OCI-LY1 (cell line): ENCODE results near the gene CCM2.
A peak's percentile ranks its signal among the peaks of the same experiment; 100 is the strongest.
"Not testable (repeated sequence)": the region's sequence is repeated elsewhere in the genome, so short reads cannot be mapped to it uniquely, and the experiment has no call there.

Experiments used
- H2AFZ ChIP-seq: fragments of 200-600 bp; sonication (generic), shearing (Covaris generic); 2 replicates; pipeline ENCODE4 v1.6.0; 2014; ENCODE audit warnings: antibody characterized with exemption, mild to moderate bottlenecking, low read length
- H3F3A ChIP-seq: fragments of 200-600 bp; sonication (generic), shearing (Covaris generic); 2 replicates; pipeline ENCODE4 v1.6.0; 2014; ENCODE audit warnings: mild to moderate bottlenecking, antibody characterized with exemption, low read length, moderate library complexity; ENCODE audit not compliant: insufficient read depth
- H3K27ac ChIP-seq: fragments of 200-600 bp; sonication (generic); 2 replicates; pipeline ENCODE4 v1.5.1; 2014; ENCODE audit warnings: low read length, mixed run types, mild to moderate bottlenecking, low read depth; ENCODE audit not compliant: poor library complexity, severe bottlenecking
- H3K27me3 ChIP-seq: fragments of 200-600 bp; sonication (generic); 2 replicates; pipeline ENCODE4 v1.6.0; 2014; ENCODE audit warnings: antibody characterized with exemption, mild to moderate bottlenecking, low read length, moderate library complexity; ENCODE audit not compliant: insufficient read depth
- H3K36me3 ChIP-seq: fragments of 200-600 bp; sonication (generic); 2 replicates; pipeline ENCODE4 v1.6.1; 2014; ENCODE audit warnings: mild to moderate bottlenecking, antibody characterized with exemption, low read length, moderate library complexity, mixed read lengths; ENCODE audit not compliant: insufficient read depth
- H3K4me1 ChIP-seq: fragments of 200-600 bp; sonication (generic); 2 replicates; pipeline ENCODE4 v1.5.1; 2014; ENCODE audit warnings: mild to moderate bottlenecking, low read length, moderate library complexity; ENCODE audit not compliant: insufficient read depth, severe bottlenecking
- H3K4me2 ChIP-seq: fragments of 200-600 bp; sonication (generic), shearing (Covaris generic); 2 replicates; pipeline ENCODE4 v1.6.1; 2014; ENCODE audit warnings: low read length
- H3K4me3 ChIP-seq: fragments of 200-600 bp; sonication (generic); 2 replicates; pipeline ENCODE4 v1.5.1; 2014; ENCODE audit warnings: low read length, low read depth, mild to moderate bottlenecking, mixed read lengths; ENCODE audit not compliant: poor library complexity, severe bottlenecking
- H3K79me2 ChIP-seq: fragments of 200-600 bp; shearing (Covaris generic); 2 replicates; pipeline ENCODE4 v1.6.1; 2016; ENCODE audit warnings: mixed run types, low read length, mixed read lengths; ENCODE audit not compliant: insufficient read depth
- H3K9ac ChIP-seq: fragments of 200-600 bp; sonication (generic), shearing (Covaris generic); 2 replicates; pipeline ENCODE4 v1.6.1; 2014; ENCODE audit warnings: mild to moderate bottlenecking, low read length, mixed read lengths
- H3K9me2 ChIP-seq: fragments of 200-600 bp; sonication (generic), shearing (Covaris generic); 2 replicates; pipeline ENCODE4 v1.6.1; 2014; ENCODE audit warnings: low read depth, mild to moderate bottlenecking, low read length, mixed read lengths
- H3K9me3 ChIP-seq: fragments of 200-600 bp; shearing (Covaris generic); 2 replicates; pipeline ENCODE4 v1.6.1; 2014; ENCODE audit warnings: low read length, mixed read lengths
- H4K20me1 ChIP-seq: fragments of 200-600 bp; sonication (generic), shearing (Covaris generic); 2 replicates; pipeline ENCODE4 v1.6.0; 2016; ENCODE audit warnings: mild to moderate bottlenecking, low read length; ENCODE audit not compliant: insufficient read depth
- EZH2 ChIP-seq: fragments of 200-600 bp; sonication (generic), shearing (Covaris generic); IDR thresholded peaks from 2 replicates; pipeline ENCODE4 v1.8.0; 2017; ENCODE audit warnings: borderline replicate concordance, mixed run types, mild to moderate bottlenecking, antibody characterized with exemption, low read length, moderate library complexity, mixed read lengths
- TF ChIP-seq, protein P1 (sequence below): fragments of 200-600 bp; sonication (generic), shearing (Covaris generic); IDR thresholded peaks from 2 replicates; pipeline ENCODE4 v1.5.1; 2017; ENCODE audit warnings: mild to moderate bottlenecking, antibody characterized with exemption, low read length, moderate library complexity, mixed read lengths

The CCM2 gene

DNA sequence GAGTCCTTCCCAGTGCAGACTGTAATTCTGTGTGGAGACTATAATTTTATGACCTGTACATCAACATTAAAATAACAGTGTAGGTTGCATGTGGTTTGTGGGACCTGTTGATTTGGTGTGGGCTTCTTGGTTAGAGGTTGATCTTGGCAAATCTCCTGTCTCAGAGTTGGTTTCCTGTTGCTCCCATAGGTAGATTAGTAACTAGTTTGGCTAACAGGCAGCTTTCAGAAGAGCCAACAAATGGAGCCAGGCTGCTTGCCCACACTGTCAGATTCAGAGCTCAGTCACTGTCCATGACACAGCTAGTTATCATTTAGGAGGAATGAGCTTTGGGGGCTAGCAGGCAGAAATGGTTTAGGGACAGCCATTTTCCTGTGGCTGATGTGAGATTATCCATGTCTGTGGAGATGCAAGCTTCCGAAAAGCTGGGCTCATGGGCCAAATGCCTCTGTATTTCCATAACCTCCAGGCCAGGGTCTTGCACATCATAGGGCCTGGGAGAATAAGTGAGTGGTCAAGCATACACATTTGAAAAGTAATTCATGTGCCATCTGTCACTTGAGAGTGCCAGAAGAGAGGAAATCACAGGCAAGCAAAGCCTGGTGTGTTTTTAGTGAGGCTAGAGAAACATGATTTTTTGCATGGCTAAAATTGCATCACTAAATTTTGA is 33.4 kb downstream of the CCM2 start:
- Histone ChIP-seq H3K27me3 (no peaks in the 10 kb centered on the region), H3F3A (no peaks in the 10 kb centered on the region), H3K36me3 (peaks cover 80% of the 10 kb centered on the region), H3K9ac (no peak overlapping the region; the same call in 1 of the 2 replicates), H2AFZ (no peak overlapping the region), H3K9me3 (no peaks in the 10 kb centered on the region), H4K20me1 (peaks cover 2% of the 10 kb centered on the region; the same call in 1 of the 2 replicates), H3K4me3 (no peak overlapping the region), H3K27ac (peak overlapping the region; percentile 45), H3K4me2 (peak overlapping the region; percentile 12; the same call in 1 of the 2 replicates), H3K79me2 (peaks cover 97% of the 10 kb centered on the region), H3K4me1 (peaks cover 71% of the 10 kb centered on the region), H3K9me2 (no peaks in the 10 kb centered on the region)
- TF ChIP-seq, protein P1, sequence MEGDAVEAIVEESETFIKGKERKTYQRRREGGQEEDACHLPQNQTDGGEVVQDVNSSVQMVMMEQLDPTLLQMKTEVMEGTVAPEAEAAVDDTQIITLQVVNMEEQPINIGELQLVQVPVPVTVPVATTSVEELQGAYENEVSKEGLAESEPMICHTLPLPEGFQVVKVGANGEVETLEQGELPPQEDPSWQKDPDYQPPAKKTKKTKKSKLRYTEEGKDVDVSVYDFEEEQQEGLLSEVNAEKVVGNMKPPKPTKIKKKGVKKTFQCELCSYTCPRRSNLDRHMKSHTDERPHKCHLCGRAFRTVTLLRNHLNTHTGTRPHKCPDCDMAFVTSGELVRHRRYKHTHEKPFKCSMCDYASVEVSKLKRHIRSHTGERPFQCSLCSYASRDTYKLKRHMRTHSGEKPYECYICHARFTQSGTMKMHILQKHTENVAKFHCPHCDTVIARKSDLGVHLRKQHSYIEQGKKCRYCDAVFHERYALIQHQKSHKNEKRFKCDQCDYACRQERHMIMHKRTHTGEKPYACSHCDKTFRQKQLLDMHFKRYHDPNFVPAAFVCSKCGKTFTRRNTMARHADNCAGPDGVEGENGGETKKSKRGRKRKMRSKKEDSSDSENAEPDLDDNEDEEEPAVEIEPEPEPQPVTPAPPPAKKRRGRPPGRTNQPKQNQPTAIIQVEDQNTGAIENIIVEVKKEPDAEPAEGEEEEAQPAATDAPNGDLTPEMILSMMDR, result no peak
- TF ChIP-seq EZH2, result no peak

DNA sequence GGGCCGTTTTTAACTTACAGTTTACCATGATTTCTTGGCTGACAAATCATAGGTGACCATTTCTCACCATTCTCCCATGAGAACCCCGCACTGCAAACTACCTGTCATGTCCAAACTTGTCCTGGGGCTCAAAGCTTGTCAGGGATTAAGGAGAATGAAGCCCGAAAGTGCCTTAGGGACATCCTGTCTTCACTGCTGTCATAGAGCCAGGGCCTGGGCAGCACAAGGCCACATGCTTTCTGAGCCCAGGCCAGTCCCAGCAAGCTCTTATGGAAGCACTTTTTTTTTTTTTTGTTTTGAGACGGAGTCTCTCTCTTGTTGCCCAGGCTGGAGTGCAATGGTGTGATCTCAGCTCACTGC is 33.9 kb downstream of the CCM2 start:
- H3F3A ChIP-seq, result no peaks in the 10 kb centered on the region
- H3K27ac ChIP-seq, result peak overlapping the region; percentile 45
- no peaks in the 10 kb centered on the region for H3K27me3 ChIP-seq
- no peak overlapping the region for H2AFZ ChIP-seq
- H3K4me3 ChIP-seq, result no peak overlapping the region
- H3K9me2 ChIP-seq, result no peaks in the 10 kb centered on the region
- peaks cover 80% of the 10 kb centered on the region for H3K36me3 ChIP-seq
- peak overlapping the region; percentile 12; the same call in 1 of the 2 replicates for H3K4me2 ChIP-seq
- TF ChIP-seq EZH2, result no peak
- TF ChIP-seq, protein P1, result no peak
- H3K9me3 ChIP-seq, result no peaks in the 10 kb centered on the region
- H3K9ac ChIP-seq, result no peak overlapping the region
- peaks cover 5% of the 10 kb centered on the region for H4K20me1 ChIP-seq
- H3K4me1 ChIP-seq, result peaks cover 68% of the 10 kb centered on the region
- peaks cover 97% of the 10 kb centered on the region for H3K79me2 ChIP-seq

GRCh38 chr7:45034710-45035109 is 34.7 kb downstream of the CCM2 start:
- H3K36me3 ChIP-seq, result peaks cover 80% of the 10 kb centered on the region
- H4K20me1 ChIP-seq, H3K4me2 ChIP-seq, H3K9me3 ChIP-seq, H3K27me3 ChIP-seq, H3K27ac ChIP-seq, H3K9me2 ChIP-seq, H3F3A ChIP-seq, H3K9ac ChIP-seq, H2AFZ ChIP-seq, H3K4me3 ChIP-seq: not testable (repeated sequence)
- H3K79me2 ChIP-seq, result peaks cover 95% of the 10 kb centered on the region
- H3K4me1 ChIP-seq, result peaks cover 60% of the 10 kb centered on the region

GRCh38 chr7:45035371-45035770 is 35.4 kb downstream of the CCM2 start:
- H4K20me1 ChIP-seq, result peaks cover 5% of the 10 kb centered on the region
- H3K27me3 ChIP-seq, result no peaks in the 10 kb centered on the region
- H3K9me3 ChIP-seq, result no peaks in the 10 kb centered on the region
- peaks cover 89% of the 10 kb centered on the region for H3K79me2 ChIP-seq
- no peaks in the 10 kb centered on the region for H3F3A ChIP-seq
- H3K4me3 ChIP-seq, result no peak overlapping the region
- H3K27ac ChIP-seq, result no peak overlapping the region
- peaks cover 53% of the 10 kb centered on the region for H3K4me1 ChIP-seq
- H3K36me3 ChIP-seq, result peaks cover 80% of the 10 kb centered on the region
- H3K9ac ChIP-seq, result no peak overlapping the region
- peak overlapping the region; percentile 32; the same call in 1 of the 2 replicates for H3K4me2 ChIP-seq
- no peak overlapping the region for H2AFZ ChIP-seq
- H3K9me2 ChIP-seq, result no peaks in the 10 kb centered on the region
- no peak for TF ChIP-seq EZH2
- TF ChIP-seq, protein P1, result no peak
